ENCODE data around the gene FAM193B. TPM values are rescaled to one million over a fixed set of nuclear protein-coding genes. Genes with fewer than 3 reads are reported as not detected.

The FAM193B gene
- total and polyA plus RNA-seq, 10 donors, result 86.9 to 364 (median 134) TPM

DNA sequence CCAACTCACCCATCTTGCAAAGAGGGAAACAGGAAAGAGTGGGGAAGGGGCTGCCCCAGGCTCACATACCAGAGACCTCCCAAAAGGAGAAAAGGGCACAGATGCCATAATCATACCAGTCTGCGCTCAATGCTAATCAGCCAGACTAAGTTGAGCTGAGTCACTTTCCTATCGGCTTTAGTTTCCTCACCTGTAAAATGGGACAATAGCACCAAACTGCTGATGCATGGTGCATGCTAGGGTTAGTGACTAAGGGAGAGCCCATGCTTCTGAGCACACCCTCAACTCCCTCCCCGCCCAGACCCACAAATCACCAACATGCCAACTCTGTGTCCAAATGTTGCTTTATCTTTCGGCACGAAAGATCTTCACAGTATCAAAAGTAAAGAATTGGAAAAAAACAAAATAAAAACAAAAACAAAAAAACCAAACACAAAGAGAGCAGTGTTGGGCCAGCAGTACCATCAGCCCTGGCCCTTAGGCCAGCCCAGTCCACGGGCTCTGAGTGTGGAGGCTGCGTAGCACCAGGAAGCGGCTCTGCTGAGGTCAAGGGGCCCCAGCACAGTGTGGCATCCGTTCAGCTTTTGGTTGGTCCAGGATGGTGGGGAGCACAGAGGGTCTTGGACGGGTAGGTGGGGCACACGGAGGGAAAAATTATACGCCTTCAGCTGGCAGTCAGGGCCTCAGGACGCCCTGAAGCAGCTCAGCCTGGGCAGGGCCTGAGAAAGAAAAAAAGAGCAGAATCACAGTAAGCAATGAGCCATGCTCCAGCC, 34.7 kb downstream of the FAM193B start:
- 81 to 93% (median 85%) methylated on average over 13 of the region's 13 CpGs for WGBS, 5 donors
- intact Hi-C loops (cut with DNase I; ENCODE audit: low total_unique reads), result no loop called here
- no peak for TF ChIP-seq CTCF (IDR thresholded peaks at IDR 0.05 in 8 of 11, conservative IDR thresholded peaks at IDR 0.05 in 3 of 11)
- TF ChIP-seq POLR2AphosphoS5 (IDR thresholded peaks at IDR 0.05), result no peak
- TF ChIP-seq POLR2A (IDR thresholded peaks at IDR 0.05), result no peak
- Histone ChIP-seq H3K4me3 (no peak overlapping the region), H3K27ac (no peak overlapping the region), H3K36me3 (peaks cover 0 to 69% (median 60%) of the 10 kb centered on the region in 6 donors), H3K4me1 (peaks cover 10 to 62% (median 33%) of the 10 kb centered on the region in 6 donors), H3K9me3 (no peaks in the 10 kb centered on the region), H3K27me3 (replicated peaks in 1 of 7) (no peaks in the 10 kb centered on the region)
- DNase-seq, result peak; percentile 59

- Histone ChIP-seq H3K27ac (peak within 1 kb of the TSS; percentile 55 to 93 (median 86)), H3K4me3 (peak within 1 kb of the TSS; percentile 70 to 98 (median 94)), H3K36me3 (peaks cover 0 to 70% (median 64%) of the 10 kb centered on the region in 6 donors), H3K9me3 (no peaks in the 10 kb centered on the region), H3K27me3 (replicated peaks in 1 of 7) (no peaks in the 10 kb centered on the region), H3K4me1 (peaks cover 10 to 77% (median 38%) of the 10 kb centered on the region in 6 donors)
- intact Hi-C loops (cut with DNase I; ENCODE audit: low total_unique reads), result no loop called here
- peak in 4 of 11 experiments; percentile 13 to 35 (median 19) for TF ChIP-seq CTCF (IDR thresholded peaks at IDR 0.05 in 8 of 11, conservative IDR thresholded peaks at IDR 0.05 in 3 of 11)
- peak in 1 of 3 donors; percentile 36 for TF ChIP-seq POLR2A (IDR thresholded peaks at IDR 0.05)
- peak; percentile 97 to 98 (median 97) for TF ChIP-seq POLR2AphosphoS5 (IDR thresholded peaks at IDR 0.05)
- WGBS, 5 donors, result 0 to 1% (median 0%) methylated on average over 47 to 96 of the region's 96 CpGs
- DNase-seq, result peak; percentile 98
Measured at GRCh38 chr5:177516601-177517568, 37.5 kb downstream of the FAM193B start, which contains the start of gene DDX41. Gene DDX41 (minus strand): TSS chr5:177516961. CDS start chr5:177516945, 16 bp downstream.

DNA sequence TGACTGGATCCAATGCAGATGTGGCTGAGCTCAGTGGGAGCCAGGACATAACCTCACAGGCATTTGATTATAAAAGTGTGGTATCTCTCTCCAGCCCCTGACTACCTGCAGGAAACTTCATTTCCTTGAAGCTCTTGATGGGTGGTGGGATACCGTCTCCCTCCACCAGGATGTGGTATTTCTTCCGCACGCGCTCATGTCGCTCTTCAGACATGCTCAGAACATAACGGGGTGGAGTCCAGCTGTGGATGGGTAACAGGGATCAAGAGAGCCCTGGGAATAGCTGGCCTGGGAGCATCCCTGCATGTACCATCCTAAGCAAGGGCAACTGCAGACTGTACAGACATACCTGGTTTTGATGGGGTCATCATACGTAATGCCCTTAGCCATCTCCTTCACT, 38.8 kb downstream of the FAM193B start:
- Histone ChIP-seq H3K9me3 (no peaks in the 10 kb centered on the region), H3K27me3 (replicated peaks in 1 of 7) (no peaks in the 10 kb centered on the region), H3K36me3 (peaks cover 0 to 70% (median 64%) of the 10 kb centered on the region in 6 donors), H3K27ac (peak overlapping the region in 1 of 8 donors; percentile 86), H3K4me1 (peaks cover 10 to 77% (median 47%) of the 10 kb centered on the region in 6 donors), H3K4me3 (peak overlapping the region in 7 of 8 donors; percentile 70 to 98 (median 94))
- WGBS, 5 donors, result 79 to 85% (median 80%) methylated on average over 7 of the region's 7 CpGs
- intact Hi-C loops (cut with DNase I; ENCODE audit: low total_unique reads), result no loop called here
- no peak for DNase-seq
- TF ChIP-seq POLR2AphosphoS5 (IDR thresholded peaks at IDR 0.05) (no peak), POLR2A (IDR thresholded peaks at IDR 0.05) (no peak), CTCF (IDR thresholded peaks at IDR 0.05 in 8 of 11, conservative IDR thresholded peaks at IDR 0.05 in 3 of 11) (no peak)
